Testis (tissue), 3 donors: ENCODE results near the gene OTOS. TPM values are rescaled to one million over a fixed set of nuclear protein-coding genes. Genes with fewer than 3 reads are reported as not detected.

Experiments
- DNase-seq: peaks from one replicate; pipeline ENCODE4 v3.0.0-alpha.2; 2019
- H3K27ac ChIP-seq, 2 donors: fragments of 200-600 bp; sonication (generic); one replicate each; pipeline ENCODE4 v1.5.1; 2019
- H3K27me3 ChIP-seq: fragments of 200-600 bp; sonication (generic); one replicate; pipeline ENCODE4 v1.5.1; 2019
- H3K36me3 ChIP-seq: fragments of 200-600 bp; sonication (generic); one replicate; pipeline ENCODE4 v1.5.1; 2017; ENCODE audit warnings: low read depth; ENCODE audit errors: missing control alignments
- H3K4me1 ChIP-seq: fragments of 200-600 bp; sonication (generic); one replicate; pipeline ENCODE4 v1.5.1; 2019
- H3K4me3 ChIP-seq, 2 donors: fragments of 200-600 bp; sonication (generic); one replicate each; pipeline ENCODE4 v1.5.1; 2017 to 2019
- H3K9me3 ChIP-seq: fragments of 200-600 bp; sonication (generic); one replicate; pipeline ENCODE4 v1.5.1; 2017
- POLR2A ChIP-seq: fragments of 450-650 bp; IDR thresholded peaks from one replicate; pipeline ENCODE4 v1.6.1; 2017; ENCODE audit warnings: antibody characterized with exemption, mild to moderate bottlenecking, moderate library complexity
- WGBS, 2 donors: methylation state at CpG; one replicate each; pipeline ENCODE4 v1.1.5; 2018; 5-methylcytosine and 5-hydroxymethylcytosine counted together
- intact Hi-C: fragments of 100-400 bp; cut with DNase I; formaldehyde crosslinking; loops from one replicate; pipeline ENCODE4 v1.15.1; 2023; ENCODE audit warnings: low total_unique reads
- polyA plus RNA-seq: library from polyadenylated mRNA; stranded (reverse); fragments of 350-450 nt; fragmentation: Illumina TruSeq; extraction: RNeasy Lipid Tissue Mini Kit (QIAGEN cat#74804); gene quantifications from one replicate; pipeline ENCODE4 v1.2.3, GENCODE V29; 2014; ENCODE audit warnings: low read depth, low replicate concordance; ENCODE audit not compliant: insufficient read depth
- total RNA-seq, 2 donors: library from RNA; depleted of rRNA; stranded (reverse); fragments of >200 nt; gene quantifications; one replicate each; pipeline ENCODE4 v1.2.3, GENCODE V29; 2016
- TF ChIP-seq, protein P1 (sequence below), 3 experiments: fragments of 450-650 bp in 2 of 3; fragments of 200-600 bp in 1 of 3; sonication (generic) in 1 of 3; IDR thresholded peaks; one replicate each; pipeline ENCODE4 v1.5.1; 2016 to 2019; ENCODE audit warnings: antibody characterized with exemption in 3 of 3, mild to moderate bottlenecking in 2 of 3, moderate library complexity in 1 of 3

The OTOS gene
- total and polyA plus RNA-seq, 3 donors from 2014 or later = 1.2 to 1.5 TPM; not detected in 1

DNA sequence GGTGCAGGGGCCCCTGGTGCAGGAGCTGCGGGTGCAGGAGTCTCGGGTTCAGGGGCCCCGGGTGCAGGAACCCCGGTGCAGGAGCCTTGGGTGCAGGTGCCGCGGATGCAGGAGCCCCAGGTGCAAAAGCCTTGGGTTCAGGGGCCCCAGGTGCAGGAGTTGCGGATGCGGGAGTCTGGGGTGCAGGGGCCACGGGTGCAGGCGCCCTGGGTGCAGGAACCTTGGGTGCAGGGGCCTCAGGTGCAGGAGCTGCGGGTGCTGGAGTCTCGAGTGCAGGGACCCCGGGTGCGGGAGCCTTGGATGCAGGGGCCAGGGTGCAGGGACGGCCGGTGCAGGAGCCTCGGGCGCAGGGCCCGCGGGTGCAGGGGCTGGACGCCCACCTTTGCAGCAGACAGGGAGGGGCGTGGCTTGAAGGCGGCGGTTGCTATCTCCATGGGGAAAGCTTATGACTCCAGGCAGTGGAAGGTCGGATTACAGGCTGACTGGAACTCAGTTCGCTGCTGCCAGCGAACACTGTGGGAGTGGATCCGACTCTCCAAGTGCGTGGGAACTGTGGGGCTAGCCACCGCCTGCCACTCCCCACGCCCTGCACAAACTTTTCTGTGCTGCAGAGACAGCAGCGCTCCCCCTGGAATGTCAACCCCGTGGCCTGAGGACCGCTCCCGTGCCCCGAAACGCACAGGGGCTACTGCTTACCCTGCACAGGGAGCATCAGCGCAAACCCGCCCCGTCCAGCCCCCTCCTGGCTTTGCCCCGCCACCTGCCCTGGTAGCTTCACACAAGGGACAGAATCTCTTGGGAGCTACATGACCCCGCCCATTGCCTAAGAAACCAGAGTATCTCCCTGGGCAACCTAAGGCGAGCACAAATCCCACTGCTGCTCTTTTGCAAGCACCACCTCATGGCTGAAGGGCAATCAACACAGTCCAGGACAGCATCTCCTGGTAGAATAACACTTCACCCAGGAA, 44.6 kb downstream of the OTOS start:
- H3K27me3 ChIP-seq = no peaks in the 10 kb centered on the region
- TF ChIP-seq, protein P1, sequence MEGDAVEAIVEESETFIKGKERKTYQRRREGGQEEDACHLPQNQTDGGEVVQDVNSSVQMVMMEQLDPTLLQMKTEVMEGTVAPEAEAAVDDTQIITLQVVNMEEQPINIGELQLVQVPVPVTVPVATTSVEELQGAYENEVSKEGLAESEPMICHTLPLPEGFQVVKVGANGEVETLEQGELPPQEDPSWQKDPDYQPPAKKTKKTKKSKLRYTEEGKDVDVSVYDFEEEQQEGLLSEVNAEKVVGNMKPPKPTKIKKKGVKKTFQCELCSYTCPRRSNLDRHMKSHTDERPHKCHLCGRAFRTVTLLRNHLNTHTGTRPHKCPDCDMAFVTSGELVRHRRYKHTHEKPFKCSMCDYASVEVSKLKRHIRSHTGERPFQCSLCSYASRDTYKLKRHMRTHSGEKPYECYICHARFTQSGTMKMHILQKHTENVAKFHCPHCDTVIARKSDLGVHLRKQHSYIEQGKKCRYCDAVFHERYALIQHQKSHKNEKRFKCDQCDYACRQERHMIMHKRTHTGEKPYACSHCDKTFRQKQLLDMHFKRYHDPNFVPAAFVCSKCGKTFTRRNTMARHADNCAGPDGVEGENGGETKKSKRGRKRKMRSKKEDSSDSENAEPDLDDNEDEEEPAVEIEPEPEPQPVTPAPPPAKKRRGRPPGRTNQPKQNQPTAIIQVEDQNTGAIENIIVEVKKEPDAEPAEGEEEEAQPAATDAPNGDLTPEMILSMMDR (IDR thresholded peaks at IDR 0.05) = no peak
- TF ChIP-seq POLR2A = no peak
- no peaks in the 10 kb centered on the region for H3K36me3 ChIP-seq
- H3K4me3 ChIP-seq = peak overlapping the region in 1 of 2 donors; percentile 1
- H3K4me1 ChIP-seq = no peaks in the 10 kb centered on the region
- H3K9me3 ChIP-seq = no peaks in the 10 kb centered on the region
- no peak overlapping the region for H3K27ac ChIP-seq
- DNase-seq = no peak
- intact Hi-C loops = no loop called here
- WGBS, 2 donors = 3 to 6% methylated on average over 26 to 43 of the region's 43 CpGs

DNA sequence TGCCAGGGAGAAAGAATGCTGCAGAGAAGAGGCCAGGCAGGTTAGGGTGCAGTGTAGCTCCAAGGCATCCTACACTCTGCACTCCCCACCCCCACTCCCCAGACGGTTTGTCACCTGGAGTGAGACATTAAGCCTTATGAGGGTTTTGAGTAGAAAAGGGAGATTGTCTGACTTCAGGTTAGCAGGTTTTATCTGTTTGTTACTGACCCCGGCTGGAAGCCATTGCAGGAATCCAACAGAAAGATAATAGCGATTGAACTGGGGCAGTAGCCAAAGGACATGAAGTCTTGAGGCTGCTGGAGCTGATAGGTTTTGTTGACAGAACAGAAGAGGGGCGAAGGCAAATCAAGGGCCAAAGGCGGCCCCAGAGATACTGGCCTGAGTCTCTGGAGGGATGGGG, 51.2 kb downstream of the OTOS start:
- H3K4me3 ChIP-seq = no peak overlapping the region
- peak overlapping the region in 1 of 2 donors; percentile 17 for H3K27ac ChIP-seq
- no peaks in the 10 kb centered on the region for H3K36me3 ChIP-seq
- H3K4me1 ChIP-seq = no peaks in the 10 kb centered on the region
- 59 to 70% methylated on average over 5 of the region's 5 CpGs for WGBS, 2 donors
- TF ChIP-seq, protein P1 (IDR thresholded peaks at IDR 0.05) = no peak
- TF ChIP-seq POLR2A = no peak
- H3K27me3 ChIP-seq = no peaks in the 10 kb centered on the region
- DNase-seq = no peak
- no peaks in the 10 kb centered on the region for H3K9me3 ChIP-seq
- intact Hi-C loops = no loop called here

Other genes with a start within 250 kb of the OTOS start
- 100 to 1,000 TPM; 139 to 165 TPM for gene NDUFA10, start 115.3 kb downstream of the OTOS start, total RNA-seq
- 108 TPM for gene NDUFA10, start 115.3 kb downstream of the OTOS start, polyA plus RNA-seq
- not detected for gene OR6B2, start 110.2 kb downstream of the OTOS start, total RNA-seq
- not detected for gene OR6B2, start 110.2 kb downstream of the OTOS start, polyA plus RNA-seq
- gene OR6B3, start 87.1 kb downstream of the OTOS start, total RNA-seq = 1 to 10 TPM; 1.0 to 1.4 TPM
- gene OR6B3, start 87.1 kb downstream of the OTOS start, polyA plus RNA-seq = 0.80 TPM
- 100 to 1,000 TPM; 170 to 201 TPM for gene COPS9, start 4.4 kb downstream of the OTOS start, total RNA-seq
- gene COPS9, start 4.4 kb downstream of the OTOS start, polyA plus RNA-seq = 167 TPM